GM21737 (cell line): ENCODE measurements around the gene HAUS7.
"Not testable (repeated sequence)": the region's sequence is repeated elsewhere in the genome, so short reads cannot be mapped to it uniquely, and the experiment has no call there.

Experiments
- ATAC-seq: cut with Tn5 transposase; IDR thresholded peaks from one replicate; pipeline ENCODE4 v1.9.1; 2021; ENCODE audit warnings: mild to moderate bottlenecking, moderate library complexity; ENCODE audit not compliant: unreplicated experiment

HAUS7 gene

GRCh38 chrX:153411255-153411987 is 59.0 kb downstream of the HAUS7 start, which contains the start of gene ZFP92:
TSS of gene ZFP92 (plus strand) at chrX:153411472. CDS start at chrX:153418323, 6,851 bp downstream.
- ATAC-seq, result no peak

DNA sequence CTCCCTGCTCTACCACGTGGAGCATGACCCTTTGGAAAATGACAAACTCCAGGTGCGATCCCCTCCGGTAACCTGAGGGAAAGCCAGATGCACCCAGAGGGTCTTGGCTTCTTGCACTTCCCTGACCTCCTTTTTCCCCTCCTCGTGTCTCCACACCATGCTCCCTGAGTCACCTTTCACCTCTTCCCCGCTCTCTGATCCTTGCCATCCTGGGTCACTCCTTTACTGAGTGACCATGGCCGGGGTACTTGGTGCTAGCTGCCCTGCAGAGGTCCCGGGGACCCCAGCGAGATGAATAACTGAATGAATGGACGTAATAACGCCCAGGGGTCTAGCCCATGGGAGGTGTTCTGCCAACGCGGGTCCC is 59.5 kb downstream of the HAUS7 start:
- no peak for ATAC-seq

DNA sequence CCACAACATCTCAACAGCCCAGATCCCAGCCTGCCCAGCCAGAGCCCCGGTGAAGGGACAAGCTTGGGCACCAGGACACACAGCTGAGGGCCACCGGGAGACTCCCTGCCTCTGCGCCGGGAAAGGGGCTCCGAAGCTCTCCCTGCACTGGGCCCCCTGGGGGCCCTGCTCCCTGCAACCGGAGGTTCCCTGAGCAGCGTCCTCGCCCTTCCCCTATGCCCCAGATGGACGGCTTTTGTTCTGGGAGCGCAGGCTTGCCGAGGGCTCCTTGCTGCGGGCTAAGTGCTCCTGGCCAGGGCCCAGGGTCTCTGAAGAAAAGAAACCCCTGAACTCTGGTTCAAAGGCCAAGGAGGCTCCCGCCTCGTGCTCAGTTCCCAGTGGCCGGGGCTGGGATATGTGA is 60.0 kb downstream of the HAUS7 start:
- no peak for ATAC-seq

DNA sequence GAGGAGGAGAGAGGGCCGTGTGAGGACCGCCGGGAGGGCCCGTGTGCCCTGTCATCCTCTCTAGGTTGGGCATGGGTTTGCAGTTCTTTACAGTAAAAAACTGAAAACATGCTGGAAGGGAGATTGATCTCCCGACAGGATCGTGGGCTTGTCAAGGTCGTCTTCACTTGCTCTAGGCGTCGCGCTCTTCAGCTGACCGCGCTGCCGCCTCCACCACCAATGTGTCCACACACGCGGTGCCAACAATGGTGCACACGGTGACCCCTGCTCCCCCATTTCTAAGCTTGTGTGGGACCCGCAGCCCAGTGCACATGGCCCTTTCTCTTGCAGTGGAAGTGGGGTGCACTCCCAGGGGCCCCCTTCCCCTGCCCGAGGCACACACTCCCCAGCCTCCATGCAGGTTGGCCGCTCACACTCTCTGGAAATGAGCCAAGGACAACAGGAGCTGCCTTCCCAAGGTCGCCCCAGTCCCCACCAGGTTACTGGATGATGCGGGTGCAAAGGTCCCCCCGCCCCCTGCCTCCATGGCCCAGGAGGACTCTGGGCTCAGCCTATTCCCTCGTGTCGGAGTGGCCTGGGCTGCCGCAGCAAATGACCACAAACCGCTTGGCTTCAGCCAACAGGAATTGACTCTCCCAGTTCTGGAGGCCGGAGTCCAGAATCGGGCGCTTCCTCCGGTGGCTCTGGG is 60.8 kb downstream of the HAUS7 start:
- no peak for ATAC-seq

GRCh38 chrX:153408871-153409351 is 61.5 kb downstream of the HAUS7 start:
- ATAC-seq, result no peak

- ATAC-seq, result no peak
Observed at GRCh38 chrX:153408221-153408721, 62.1 kb downstream of the HAUS7 start.

- no peak for ATAC-seq
Observed at GRCh38 chrX:153407736-153408135, 62.6 kb downstream of the HAUS7 start.

DNA sequence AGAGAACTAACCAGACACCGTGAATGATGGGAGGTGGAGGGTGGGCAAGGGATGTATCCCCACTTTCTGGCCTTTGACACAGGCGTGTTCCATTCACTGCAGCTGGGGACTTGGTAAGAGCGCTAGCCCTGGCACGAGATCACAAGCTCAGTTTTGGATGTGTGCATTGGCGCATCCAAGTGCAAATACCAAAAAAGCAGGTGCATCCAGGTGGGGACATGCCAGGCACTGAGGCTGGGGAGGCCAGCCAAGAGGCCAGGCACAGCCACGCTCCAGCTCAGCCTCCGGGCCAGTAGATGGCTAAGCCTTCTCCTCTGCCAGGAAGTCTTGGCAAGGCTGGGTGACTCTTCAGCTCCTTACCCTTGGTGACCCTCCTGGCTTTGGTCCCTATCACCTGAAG is 63.5 kb downstream of the HAUS7 start:
- ATAC-seq, result no peak

GRCh38 chrX:153406011-153406410 is 64.4 kb downstream of the HAUS7 start:
- ATAC-seq, result no peak

DNA sequence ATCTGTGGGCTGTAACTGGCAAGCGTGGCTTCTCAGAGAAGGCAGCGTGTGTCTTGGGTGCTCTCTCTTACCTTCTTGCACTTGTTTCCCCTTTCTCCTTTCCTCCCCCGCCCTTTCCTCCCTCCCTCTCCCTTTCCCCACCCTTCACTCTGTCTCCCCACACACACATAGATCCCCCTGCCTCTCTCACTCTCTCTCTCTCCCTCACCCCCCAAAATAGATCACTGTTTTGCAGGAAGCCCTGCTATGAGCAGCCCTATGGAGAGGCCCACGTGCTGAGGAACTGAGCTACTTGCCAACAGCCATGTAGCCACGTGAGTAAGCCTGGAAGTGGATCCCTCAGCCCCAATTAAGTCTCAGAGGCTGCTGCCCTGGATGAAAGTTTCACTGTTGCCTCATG is 65.0 kb downstream of the HAUS7 start:
- ATAC-seq, result no peak

- ATAC-seq, result not testable (repeated sequence)
Observed at GRCh38 chrX:153404333-153404732, 66.0 kb downstream of the HAUS7 start.

- no peak for ATAC-seq
Observed at GRCh38 chrX:153401133-153401764, 69.1 kb downstream of the HAUS7 start, which contains the start of gene PNMA6E. TSS of gene PNMA6E (minus strand) at chrX:153401350. CDS start at chrX:153398849, 2,501 bp downstream.

DNA sequence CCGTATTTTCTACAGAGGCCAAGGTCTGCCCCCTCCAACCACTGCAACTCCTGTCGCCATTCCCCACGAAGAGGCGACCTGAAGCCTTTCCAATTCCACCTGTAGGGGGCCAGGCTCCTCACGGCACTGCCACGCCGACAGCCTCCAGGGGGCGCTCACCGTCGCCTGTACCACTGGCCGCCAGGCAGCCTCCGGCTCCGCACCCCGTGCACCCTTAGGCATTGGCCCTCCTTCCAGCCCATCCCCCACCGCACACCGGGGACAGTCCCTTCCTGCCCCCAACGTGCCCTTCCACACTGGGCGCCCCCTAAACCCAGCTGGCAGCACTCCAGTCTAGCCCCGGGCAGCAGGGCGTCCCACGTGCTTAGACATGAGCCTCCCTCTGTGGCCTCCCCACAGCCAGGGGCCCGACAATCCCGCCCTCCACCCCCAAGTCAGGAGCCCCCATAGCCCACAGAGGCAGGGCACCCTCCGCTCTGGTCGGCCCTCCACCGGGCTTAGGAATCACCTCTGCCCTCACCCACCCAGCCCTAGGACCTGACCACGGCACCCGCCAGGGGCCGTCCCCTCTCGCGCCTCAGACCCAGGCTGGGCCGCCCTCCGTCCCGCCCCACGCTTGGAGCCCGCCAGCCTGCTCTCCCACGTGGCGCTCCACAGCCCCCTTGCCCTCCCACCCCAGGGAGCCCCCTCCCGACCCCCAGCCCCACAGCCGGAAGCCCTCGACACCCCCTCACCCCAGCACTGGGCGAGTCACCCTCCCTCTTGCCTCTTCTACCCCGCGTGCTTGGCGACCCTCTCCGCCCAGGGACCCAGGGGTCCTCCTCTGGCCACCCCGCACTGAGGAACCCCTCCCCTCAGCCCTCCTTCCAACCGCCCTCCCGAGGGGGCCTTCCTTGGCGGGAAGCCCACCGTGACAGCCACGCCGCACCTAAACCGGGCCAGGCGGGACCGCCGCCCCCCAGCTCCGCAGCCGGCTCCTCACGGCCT is 69.9 kb downstream of the HAUS7 start:
- no peak for ATAC-seq

- ATAC-seq, result no peak
Observed at GRCh38 chrX:153398275-153398960, 72.0 kb downstream of the HAUS7 start.
